ENCODE results near the gene MIGA2.
"Not testable (repeated sequence)": the region's sequence is repeated elsewhere in the genome, so short reads cannot be mapped to it uniquely, and the experiment has no call there.

Gene MIGA2

DNA sequence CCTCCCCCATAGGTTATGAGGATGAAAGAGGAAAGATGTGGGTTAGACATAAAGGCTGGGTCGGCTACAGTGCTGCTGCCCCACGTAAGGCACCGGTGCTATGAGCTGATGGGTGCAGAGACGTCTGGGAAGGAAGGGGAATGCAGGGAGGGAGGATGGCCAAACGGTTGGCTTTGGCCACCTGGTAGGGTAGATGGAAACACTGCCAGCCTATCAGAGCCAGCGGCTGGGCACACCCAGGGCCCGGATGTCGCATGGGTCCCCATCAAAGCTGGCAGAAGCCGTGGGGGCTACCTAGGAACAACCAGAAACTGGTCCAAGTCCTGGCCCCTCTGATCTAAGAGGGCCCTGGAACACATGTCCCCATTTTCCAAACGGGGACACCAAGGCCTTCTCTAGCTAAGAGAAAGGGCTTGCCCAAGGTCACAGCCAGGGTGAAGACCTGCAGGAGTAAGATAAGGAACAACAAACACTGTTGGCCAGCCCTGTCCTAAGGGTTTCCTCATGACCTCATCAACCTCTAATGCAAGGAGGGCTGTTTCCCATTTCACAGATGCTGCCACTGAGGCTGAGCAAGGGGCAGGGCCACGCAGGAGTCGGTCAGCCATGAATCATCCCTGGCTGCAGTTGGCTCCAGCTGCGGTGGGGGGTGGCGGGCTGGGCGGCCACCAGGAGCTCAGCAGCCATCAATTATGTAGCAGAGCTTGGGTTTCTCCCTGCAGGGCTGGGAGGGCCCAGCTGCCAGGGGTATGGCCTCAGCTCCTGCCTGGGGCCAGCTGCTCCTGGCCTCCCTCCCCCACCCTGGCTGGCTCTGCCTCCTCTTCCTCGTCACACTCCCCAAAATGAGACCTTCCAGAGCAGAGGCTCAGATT, 13.2 kb upstream of the MIGA2 start:
- H3K27ac Mint-ChIP-seq, result peak overlapping the region; percentile 80

DNA sequence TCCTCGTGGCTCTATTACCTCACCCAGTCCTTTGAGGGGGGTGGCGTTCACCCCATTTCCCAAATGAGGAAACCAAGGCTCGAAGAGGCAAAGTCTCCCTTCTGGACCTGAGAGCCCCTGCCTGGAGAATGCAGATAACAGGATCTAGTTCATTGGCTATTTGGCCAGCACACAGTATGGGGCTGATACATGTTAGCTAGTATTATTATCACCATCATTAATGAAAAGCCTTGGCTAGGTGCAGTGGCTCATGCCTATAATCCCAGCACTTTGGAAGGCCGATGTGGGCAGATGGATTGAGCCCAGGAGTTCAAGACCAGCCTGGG, 12.6 kb upstream of the MIGA2 start:
- Mint-ChIP-seq H3K9me3 (no peaks in the 10 kb centered on the region), H3K27me3 (no peaks in the 10 kb centered on the region), H3K27ac (no peak overlapping the region), H3K4me1 (peaks cover 44% of the 10 kb centered on the region), H3K4me3 (no peak overlapping the region), H3K36me3 (peaks cover 8% of the 10 kb centered on the region)
- no peak for ATAC-seq

More for the DNA sequence above, 13.2 kb upstream of the MIGA2 start:
- ATAC-seq, result no peak
- H3K27me3 Mint-ChIP-seq, result no peaks in the 10 kb centered on the region
- peaks cover 44% of the 10 kb centered on the region for H3K4me1 Mint-ChIP-seq
- no peak overlapping the region for H3K4me3 Mint-ChIP-seq
- H3K9me3 Mint-ChIP-seq, result no peaks in the 10 kb centered on the region
- H3K36me3 Mint-ChIP-seq, result peaks cover 11% of the 10 kb centered on the region

DNA sequence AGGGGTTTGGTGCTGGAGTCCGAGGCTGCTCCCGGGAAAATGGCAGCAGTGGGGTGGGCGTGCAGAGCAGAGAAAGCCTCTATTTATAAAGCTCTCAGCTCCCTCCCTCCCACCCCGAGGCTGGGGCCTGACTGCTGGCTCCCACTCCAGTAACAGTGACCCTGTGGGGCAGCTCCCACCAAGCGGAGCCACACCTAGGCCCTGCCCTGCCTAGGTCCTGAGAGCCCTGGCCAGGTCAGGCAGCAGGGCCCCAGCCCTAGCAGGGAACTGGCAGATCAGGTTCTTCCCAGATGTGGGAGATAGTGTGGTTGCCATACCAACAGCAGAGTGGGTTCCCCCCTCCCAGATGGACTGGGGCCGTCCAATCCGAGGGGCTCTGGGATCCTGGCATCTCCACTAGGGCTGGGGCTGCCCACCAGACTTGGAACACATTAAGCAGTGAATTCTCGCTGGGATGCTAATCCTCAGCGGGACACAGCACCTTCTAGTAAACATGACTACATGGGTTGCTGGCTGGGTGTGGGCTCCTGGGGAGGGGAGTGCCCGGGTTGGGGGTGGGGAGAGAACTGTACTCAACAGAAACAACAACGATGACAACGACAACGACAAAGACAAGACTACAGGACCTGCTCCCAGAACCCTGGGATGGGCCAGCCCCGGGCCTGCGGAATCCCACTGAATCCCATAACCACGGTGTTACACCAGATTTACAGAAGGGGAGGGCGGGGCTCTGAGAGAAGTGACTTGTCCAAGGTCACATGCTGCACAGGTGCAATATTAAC, 9.8 kb upstream of the MIGA2 start:
- peak overlapping the region; percentile 74 for H3K27ac Mint-ChIP-seq
- H3K4me3 Mint-ChIP-seq, result no peak overlapping the region
- H3K27me3 Mint-ChIP-seq, result no peaks in the 10 kb centered on the region
- H3K4me1 Mint-ChIP-seq, result peaks cover 41% of the 10 kb centered on the region
- no peaks in the 10 kb centered on the region for H3K9me3 Mint-ChIP-seq
- ATAC-seq, result no peak
- peaks cover 4% of the 10 kb centered on the region for H3K36me3 Mint-ChIP-seq

DNA sequence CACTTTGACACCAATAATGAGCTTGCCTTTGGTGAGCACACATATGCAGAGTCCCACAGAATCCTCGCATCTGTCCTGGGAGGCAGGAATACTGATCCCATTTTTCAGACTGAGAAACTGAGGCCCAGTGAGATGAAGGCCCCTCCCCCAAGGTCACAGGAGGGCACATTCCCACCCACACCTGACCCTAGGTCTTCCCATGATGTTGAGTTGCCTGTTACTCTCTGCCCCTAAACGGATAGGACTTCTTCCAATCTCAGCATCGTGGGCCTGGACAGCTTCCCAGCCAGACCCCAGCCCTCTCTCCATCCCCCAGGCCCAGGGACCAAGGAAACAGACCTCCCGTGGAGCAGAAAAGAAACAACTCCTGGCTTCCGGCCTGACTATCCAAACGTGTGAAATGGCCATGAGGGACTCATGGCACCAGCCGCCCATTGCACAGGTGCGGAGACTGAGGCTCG, 9.2 kb upstream of the MIGA2 start:
- ATAC-seq, result no peak
- H3K4me1 Mint-ChIP-seq, result peaks cover 35% of the 10 kb centered on the region
- H3K4me3 Mint-ChIP-seq, result peak overlapping the region; percentile 81
- peaks cover under 1% of the 10 kb centered on the region for H3K36me3 Mint-ChIP-seq
- H3K27me3 Mint-ChIP-seq, result no peaks in the 10 kb centered on the region
- H3K27ac Mint-ChIP-seq, result peak overlapping the region; percentile 74
- no peaks in the 10 kb centered on the region for H3K9me3 Mint-ChIP-seq

DNA sequence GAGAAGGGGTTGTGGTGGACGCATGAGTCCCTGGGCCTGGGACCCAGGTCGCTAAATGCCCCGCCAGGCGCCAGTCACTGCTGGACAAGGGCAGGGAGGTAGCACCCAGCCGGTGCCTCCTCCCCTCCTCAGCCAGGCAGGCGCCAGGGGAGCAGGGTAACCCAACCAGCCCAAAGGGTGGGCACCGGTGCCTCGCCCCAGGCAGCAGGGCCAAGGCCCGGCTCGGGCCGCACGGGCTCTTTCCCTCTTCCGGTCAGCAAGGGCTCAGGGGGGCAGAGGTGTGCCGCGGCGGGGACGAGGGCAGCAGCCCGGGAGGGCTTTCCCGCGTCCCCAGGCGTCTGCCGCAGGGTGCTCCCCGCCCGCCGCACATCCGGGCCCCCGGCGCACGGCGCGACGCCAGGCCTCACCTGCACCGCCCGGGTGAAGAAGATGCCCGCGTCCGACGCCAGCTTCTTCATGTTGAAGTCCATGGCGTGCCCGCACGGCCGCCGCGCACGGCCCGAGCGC, 8.7 kb upstream of the MIGA2 start:
- Mint-ChIP-seq H3K27me3 (no peaks in the 10 kb centered on the region), H3K9me3 (no peaks in the 10 kb centered on the region), H3K36me3 (no peaks in the 10 kb centered on the region), H3K4me1 (peaks cover 33% of the 10 kb centered on the region), H3K27ac (peak overlapping the region; percentile 74), H3K4me3 (peak overlapping the region; percentile 81)
- peak; percentile 77 for ATAC-seq

DNA sequence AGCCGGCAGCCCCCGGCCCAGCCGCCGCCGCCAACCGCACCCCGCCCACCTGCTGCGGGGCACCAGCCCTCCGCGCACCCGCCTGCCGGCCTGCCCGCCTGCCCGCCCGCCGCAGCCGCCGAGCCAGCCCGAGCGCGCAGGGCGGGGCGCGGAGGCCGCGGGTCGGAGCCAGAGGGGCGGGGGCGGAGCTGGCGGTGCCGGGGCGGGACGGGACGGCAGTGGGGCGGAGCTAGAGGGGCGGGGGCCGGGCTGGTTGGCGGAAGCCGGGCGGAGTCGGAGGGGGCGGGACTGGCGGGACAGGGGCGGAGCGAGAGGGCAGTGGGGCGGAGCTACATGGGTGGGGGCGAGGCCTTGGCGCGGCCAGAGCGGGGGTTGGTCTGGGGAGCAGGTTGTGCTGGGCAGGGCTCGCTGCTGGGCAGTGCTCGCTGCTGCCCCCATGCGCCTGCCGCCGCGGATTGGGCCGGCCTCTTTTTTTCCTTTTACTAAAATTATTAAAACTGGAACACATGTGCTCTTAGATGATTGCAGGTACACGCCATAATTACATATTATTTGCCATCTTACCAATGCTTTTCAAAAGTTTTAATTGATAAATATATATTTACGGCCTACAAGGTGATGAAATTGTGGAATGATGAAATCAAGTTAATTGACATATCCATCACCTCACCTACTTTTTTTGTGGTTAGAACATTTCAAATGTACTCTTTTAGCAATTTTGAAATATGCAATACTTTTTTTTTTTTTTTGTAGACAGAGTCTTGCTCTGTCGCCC, 8.0 kb upstream of the MIGA2 start, which contains the start of gene SH3GLB2:
TSS of gene SH3GLB2 (minus strand) at position 140 of the 775 bp plus-strand sequence. CDS start 177 bp downstream, outside the sequence.
- Mint-ChIP-seq H3K27me3 (no peaks in the 10 kb centered on the region), H3K9me3 (no peaks in the 10 kb centered on the region), H3K4me1 (peaks cover 33% of the 10 kb centered on the region), H3K36me3 (no peaks in the 10 kb centered on the region), H3K27ac (peak within 1 kb of the TSS; percentile 74), H3K4me3 (peak within 1 kb of the TSS; percentile 81)
- ATAC-seq, result peak; percentile 97

DNA sequence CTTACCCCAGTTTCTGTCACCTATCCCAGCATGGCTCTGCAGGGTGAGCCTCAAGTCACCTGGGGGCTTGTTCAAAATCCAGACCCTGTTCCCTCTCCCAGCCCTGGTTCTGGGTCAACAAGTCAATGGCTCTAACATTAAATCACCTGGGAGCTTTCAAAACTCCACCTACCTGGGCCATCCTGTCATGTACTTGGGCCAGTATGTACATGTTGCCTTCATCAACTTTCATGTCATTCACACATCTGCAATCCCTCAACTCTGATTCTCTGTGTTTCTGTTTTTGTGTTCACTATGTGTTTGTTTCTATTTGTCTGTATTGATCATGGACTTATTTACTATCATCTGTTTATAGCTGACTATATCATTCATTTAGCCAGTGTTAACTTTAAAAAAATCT, 6.2 kb upstream of the MIGA2 start:
- Mint-ChIP-seq H3K36me3 (no peaks in the 10 kb centered on the region), H3K27me3 (no peaks in the 10 kb centered on the region), H3K9me3 (no peaks in the 10 kb centered on the region), H3K4me1 (peaks cover 31% of the 10 kb centered on the region), H3K27ac (no peak overlapping the region), H3K4me3 (no peak overlapping the region)
- no peak for ATAC-seq

DNA sequence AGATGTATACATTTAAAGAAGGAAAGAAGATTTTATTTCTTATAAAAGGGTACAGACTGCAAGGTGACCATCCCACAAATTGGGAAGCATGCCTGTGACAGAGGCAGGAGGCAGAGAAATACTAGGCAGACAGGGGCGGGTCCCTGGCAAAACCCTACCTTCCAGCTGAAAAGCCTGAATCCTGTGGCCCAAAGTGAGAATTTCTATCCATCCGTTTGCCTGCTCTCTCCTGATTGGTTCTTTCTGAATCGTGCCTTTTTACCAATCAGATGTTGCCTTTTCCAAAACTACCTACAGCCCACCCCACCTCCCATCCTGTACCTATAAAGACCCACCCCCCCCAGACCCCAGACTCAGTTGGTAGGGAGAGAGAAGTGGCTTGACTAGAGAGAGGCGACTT, 4.9 kb upstream of the MIGA2 start:
- no peaks in the 10 kb centered on the region for H3K9me3 Mint-ChIP-seq
- H3K4me1 Mint-ChIP-seq, result peaks cover 27% of the 10 kb centered on the region
- no peak overlapping the region for H3K4me3 Mint-ChIP-seq
- no peak overlapping the region for H3K27ac Mint-ChIP-seq
- H3K36me3 Mint-ChIP-seq, result no peaks in the 10 kb centered on the region
- no peak for ATAC-seq
- H3K27me3 Mint-ChIP-seq, result no peaks in the 10 kb centered on the region

DNA sequence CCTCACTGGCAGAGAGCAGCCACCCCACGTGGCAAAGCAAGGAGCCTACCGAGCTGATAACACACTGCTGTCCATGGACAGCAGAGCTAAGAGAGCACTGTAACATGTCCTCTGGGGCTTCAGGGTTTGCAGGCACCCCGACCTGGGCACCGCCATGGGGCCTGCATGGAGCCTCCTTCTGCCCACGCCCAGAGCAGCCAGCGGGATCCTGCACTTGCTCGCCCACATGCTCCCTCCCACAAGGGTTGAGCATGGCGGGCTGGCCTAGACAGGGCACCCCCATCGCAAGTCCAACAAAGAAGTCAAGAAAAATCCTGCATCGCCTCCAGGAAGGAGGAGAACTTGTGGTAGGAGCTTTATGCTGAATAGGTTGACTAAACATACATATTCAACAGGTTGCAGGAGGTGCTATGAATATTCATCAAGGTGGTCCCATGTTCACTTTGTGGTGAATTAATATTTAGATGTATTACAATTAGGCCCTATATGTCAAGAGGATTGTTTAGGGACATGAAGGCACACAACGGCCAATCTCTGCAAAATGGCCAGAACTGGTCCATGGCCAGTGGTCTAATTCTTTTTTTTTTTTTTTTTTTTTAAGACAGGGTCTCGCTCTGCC, 3.8 kb upstream of the MIGA2 start:
- Mint-ChIP-seq H3K9me3 (no peaks in the 10 kb centered on the region), H3K36me3 (no peaks in the 10 kb centered on the region), H3K27ac (no peak overlapping the region), H3K4me1 (peaks cover 27% of the 10 kb centered on the region), H3K27me3 (no peaks in the 10 kb centered on the region), H3K4me3 (no peak overlapping the region)
- no peak for ATAC-seq

DNA sequence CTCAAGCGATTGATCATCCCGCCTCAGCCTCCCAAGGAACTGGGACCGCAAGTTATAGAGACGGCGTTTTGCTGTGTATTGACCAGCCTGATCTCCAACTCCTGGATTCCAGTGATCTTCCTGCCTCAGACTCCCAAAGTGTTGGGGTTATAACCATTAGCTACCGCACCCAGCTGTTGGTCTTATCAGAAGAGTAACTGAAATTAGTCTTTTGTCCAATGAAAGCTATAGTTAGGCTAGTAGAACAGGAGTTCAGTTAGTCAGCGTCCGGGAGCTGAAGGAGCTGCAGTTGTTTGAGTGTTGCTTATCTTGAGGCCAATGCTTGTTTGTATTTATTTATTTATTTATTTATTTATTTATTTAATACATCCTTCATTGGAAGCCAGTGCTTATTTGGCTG, 3.2 kb upstream of the MIGA2 start:
- H3K9me3 Mint-ChIP-seq, result no peaks in the 10 kb centered on the region
- no peak overlapping the region for H3K27ac Mint-ChIP-seq
- H3K27me3 Mint-ChIP-seq, result no peaks in the 10 kb centered on the region
- H3K4me1 Mint-ChIP-seq, result peaks cover 32% of the 10 kb centered on the region
- no peak for ATAC-seq
- H3K36me3 Mint-ChIP-seq, result no peaks in the 10 kb centered on the region
- no peak overlapping the region for H3K4me3 Mint-ChIP-seq

DNA sequence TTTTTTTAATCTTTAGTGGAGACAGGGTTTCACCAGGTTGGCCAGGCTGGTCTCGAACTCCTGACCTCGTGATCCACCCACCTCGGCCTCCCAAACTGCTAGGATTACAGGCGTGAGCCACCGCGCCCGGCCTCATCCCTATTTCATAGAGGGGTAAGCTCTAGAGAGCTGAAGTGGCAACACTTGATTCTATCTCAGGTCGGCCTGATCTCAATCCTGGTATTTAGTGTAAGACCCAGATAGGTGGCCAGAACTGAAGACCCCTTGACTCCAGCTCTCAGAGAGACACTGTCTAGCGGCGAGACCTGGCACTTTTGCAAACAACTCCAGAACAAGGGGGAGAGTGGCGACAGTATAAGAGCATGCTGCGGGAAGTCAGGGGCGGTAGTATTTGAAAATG, 588 bp upstream of the MIGA2 start:
- peak; percentile 1 for ATAC-seq
- H3K9me3 Mint-ChIP-seq, H3K27me3 Mint-ChIP-seq, H3K36me3 Mint-ChIP-seq: not testable (repeated sequence)
- peak overlapping the region; percentile 92 for H3K4me3 Mint-ChIP-seq
- H3K27ac Mint-ChIP-seq, result peak overlapping the region; percentile 90
- peaks cover 44% of the 10 kb centered on the region for H3K4me1 Mint-ChIP-seq

DNA sequence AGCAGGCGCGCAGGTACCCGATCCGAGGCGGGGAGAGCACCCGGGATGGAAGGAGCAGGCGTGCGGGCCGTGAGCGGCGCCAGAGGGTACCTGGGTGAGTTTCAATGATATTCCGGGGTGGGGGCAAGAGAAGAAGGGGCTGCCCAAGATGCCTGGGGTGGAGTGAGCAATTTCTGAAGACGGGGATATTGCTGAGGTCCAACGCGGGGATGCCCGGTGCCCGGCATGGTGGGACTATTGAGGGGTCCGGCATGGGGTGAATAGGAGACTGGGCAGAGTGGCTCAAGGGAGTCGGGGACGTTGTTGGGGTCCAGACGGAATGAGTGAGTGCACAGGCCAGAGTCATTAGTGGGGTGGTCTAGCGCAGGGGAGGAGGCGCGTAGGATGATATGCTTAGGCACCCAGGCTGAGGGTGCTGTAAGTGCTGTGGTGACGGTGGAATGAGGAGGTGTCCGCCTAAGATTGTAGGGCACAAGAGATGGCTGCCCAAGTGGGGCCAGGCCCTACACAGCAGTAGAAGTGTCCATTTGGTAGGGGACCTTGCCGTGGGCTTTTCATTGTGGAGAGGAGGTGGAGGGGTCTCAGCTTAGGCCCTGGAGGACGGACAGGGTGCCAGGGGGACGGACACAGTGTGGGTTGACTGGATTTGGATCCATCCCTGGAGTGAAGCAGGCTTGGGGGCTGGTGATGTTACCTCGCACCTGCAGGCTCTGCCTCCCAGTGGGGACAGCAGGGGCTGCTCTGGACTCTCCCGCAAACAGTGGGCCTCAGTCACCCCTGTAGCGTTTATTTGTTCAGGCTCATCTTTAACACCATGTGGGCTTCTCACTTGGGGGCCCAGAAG, 719 bp downstream of the MIGA2 start:
- ATAC-seq, result no peak
- Mint-ChIP-seq H3K4me1 (peaks cover 44% of the 10 kb centered on the region), H3K27me3 (no peaks in the 10 kb centered on the region), H3K27ac (peak overlapping the region; percentile 90), H3K4me3 (peak overlapping the region; percentile 92), H3K9me3 (no peaks in the 10 kb centered on the region), H3K36me3 (peaks cover 8% of the 10 kb centered on the region)

DNA sequence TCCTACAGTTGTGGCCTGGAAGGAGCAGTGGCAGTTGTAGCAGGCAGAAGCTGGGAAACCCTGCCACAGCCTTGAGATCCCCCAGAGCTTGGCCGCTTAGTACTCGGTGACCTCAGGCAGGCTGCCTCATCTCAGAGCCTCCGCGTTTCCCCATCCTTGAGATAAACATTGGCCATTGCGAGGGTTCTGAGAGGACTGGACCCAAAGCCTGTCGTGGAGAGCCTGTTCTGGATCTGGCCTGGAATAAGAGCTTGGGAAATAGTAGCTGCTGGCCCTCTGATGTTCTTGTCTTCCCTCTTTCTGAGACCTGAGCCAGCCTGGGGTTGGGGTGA, 1.3 kb downstream of the MIGA2 start:
- H3K4me3 Mint-ChIP-seq, result peak overlapping the region; percentile 92
- H3K9me3 Mint-ChIP-seq, result no peaks in the 10 kb centered on the region
- peaks cover 49% of the 10 kb centered on the region for H3K4me1 Mint-ChIP-seq
- H3K27me3 Mint-ChIP-seq, result no peaks in the 10 kb centered on the region
- H3K36me3 Mint-ChIP-seq, result peaks cover 14% of the 10 kb centered on the region
- no peak overlapping the region for H3K27ac Mint-ChIP-seq
- ATAC-seq, result no peak

Measured in stimulated activated memory B cell treated with anti-CD40 and anti-IgM and Interleukin-4, amounts not matched to agents 10 μg/mL and 1 μg/mL and 100 μg/mL, for 72 hours (primary cell).